ENCODE data around the gene CRLF3.

DNA sequence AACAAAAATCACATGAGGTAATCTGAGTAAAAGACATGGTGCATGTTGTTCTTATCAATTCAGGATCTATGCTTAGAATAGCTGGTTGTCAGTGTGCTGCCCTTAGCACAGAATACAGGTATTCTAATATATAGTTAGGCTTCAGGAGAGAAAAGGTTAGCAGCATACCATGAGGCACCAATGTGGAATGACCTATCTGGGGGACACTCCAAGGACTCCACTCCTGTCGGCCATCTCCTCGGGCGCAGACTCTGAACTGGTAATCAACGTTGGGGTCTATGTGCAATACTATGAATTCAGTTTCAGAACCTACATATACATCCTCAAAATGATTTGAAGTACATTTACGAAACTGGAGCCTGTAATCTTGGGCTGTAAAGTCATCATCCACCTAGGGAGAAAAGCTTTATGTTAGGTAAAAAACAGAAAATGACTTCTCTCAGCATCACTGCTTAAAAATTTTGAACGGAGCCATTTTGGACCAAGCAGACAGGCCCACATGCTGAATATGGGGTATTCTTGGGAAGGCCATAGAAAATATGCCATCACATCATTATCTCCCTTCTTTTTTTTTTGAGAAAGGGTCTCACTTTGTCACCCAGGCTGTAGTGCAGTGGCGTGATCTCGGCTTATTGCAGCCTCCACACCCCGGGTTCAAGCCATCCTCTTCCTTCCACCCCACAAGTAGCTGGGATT, 31.1 kb downstream of the CRLF3 start:
- TF ChIP-seq, protein P1, sequence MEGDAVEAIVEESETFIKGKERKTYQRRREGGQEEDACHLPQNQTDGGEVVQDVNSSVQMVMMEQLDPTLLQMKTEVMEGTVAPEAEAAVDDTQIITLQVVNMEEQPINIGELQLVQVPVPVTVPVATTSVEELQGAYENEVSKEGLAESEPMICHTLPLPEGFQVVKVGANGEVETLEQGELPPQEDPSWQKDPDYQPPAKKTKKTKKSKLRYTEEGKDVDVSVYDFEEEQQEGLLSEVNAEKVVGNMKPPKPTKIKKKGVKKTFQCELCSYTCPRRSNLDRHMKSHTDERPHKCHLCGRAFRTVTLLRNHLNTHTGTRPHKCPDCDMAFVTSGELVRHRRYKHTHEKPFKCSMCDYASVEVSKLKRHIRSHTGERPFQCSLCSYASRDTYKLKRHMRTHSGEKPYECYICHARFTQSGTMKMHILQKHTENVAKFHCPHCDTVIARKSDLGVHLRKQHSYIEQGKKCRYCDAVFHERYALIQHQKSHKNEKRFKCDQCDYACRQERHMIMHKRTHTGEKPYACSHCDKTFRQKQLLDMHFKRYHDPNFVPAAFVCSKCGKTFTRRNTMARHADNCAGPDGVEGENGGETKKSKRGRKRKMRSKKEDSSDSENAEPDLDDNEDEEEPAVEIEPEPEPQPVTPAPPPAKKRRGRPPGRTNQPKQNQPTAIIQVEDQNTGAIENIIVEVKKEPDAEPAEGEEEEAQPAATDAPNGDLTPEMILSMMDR (conservative IDR thresholded peaks at IDR 0.05 in 1 of 2, IDR thresholded peaks at IDR 0.05 in 1 of 2; ENCODE audit: extremely low read depth in 1 of 2, insufficient read depth in 1 of 2, low read depth in 1 of 2, low read length in 2 of 2), result no peak
- no peak for TF ChIP-seq EZH2 (IDR thresholded peaks at IDR 0.05; ENCODE audit: borderline replicate concordance, low read length)
